Psoas muscle (tissue), 8 donors: ENCODE measurements around the gene ZNF397. TPM values are rescaled to one million over a fixed set of nuclear protein-coding genes. Genes with fewer than 3 reads are reported as not detected.

Experiments
- ATAC-seq, 4 donors: fragments of 200-7000 bp; cut with Tn5 transposase; one replicate each; pipeline ENCODE4 v1.9.1; 2020; ENCODE audit warnings: moderate library complexity in 3 of 4, mild to moderate bottlenecking in 2 of 4
- DNase-seq, 2 donors: peaks; one replicate each; pipeline ENCODE4 v3.0.0-alpha.2; 2020
- H3K27ac ChIP-seq: fragments of 200-600 bp; one replicate; pipeline ENCODE4 v1.8.0; 2022
- H3K27me3 ChIP-seq, 3 donors: fragments of 200-600 bp in 1 of 3; one replicate each; pipeline versions ENCODE4 v1.6.1 to v1.8.0; 2013 to 2022; ENCODE audit warnings: low read length in 2 of 3, mild to moderate bottlenecking in 2 of 3, moderate library complexity in 1 of 3; ENCODE audit not compliant: insufficient read depth in 3 of 3
- H3K36me3 ChIP-seq, 2 donors: fragments of 200-600 bp in 1 of 2; one replicate each; pipeline versions ENCODE4 v1.6.1 to v1.8.0; 2013 to 2022; ENCODE audit warnings: low read depth in 1 of 2, mild to moderate bottlenecking in 1 of 2, moderate library complexity in 1 of 2; ENCODE audit not compliant: insufficient read depth in 1 of 2
- H3K4me1 ChIP-seq: fragments of 200-600 bp; one replicate; pipeline ENCODE4 v1.8.0; 2022
- H3K4me3 ChIP-seq: fragments of 200-600 bp; one replicate; pipeline ENCODE4 v1.8.0; 2022; ENCODE audit warnings: mild to moderate bottlenecking
- H3K9me3 ChIP-seq: fragments of 200-600 bp; one replicate; pipeline ENCODE4 v1.8.0; 2022
- CTCF ChIP-seq: fragments of 200-600 bp; IDR thresholded peaks from one replicate; pipeline ENCODE4 v1.8.0; 2022; ENCODE audit warnings: antibody characterized with exemption
- WGBS, 3 donors: extraction: QIAGEN DNeasy Blood & Tissue Kit; methylation state at CpG; one replicate each; pipeline versions ENCODE4 v1.1.6 to v1.1.7; 2013; 5-methylcytosine and 5-hydroxymethylcytosine counted together
- intact Hi-C, 2 donors: fragments of 100-400 bp; cut with DNase I; formaldehyde crosslinking; loops; one replicate each; pipeline versions ENCODE4 v1.11.0 to v1.14.2; 2022
- polyA plus RNA-seq, 3 donors: library from polyadenylated mRNA; stranded (reverse); fragments of 200-250 nt; gene quantifications; one replicate each; pipeline ENCODE4 v1.2.3, GENCODE V29; 2013
- total RNA-seq, 4 donors: library from RNA; stranded (reverse); fragmentation: NEBNext Ultra II Directional in 2 of 4; extraction: Animal tissue kit (Norgen Biotek cat#: 25700) in 2 of 4; gene quantifications; one replicate each; pipeline versions ENCODE4 v1.2.1 to v1.2.4, GENCODE V29; 2021 to 2023
- donor health status: healthy with polysubstance abuse.
- donor health status: DM: no; HTN: no; CAD: no; lungs with moderate emphysema.
- donor health status: Bipolar disorder and iron deficiency.
- donor health status: healthy.
- donor health status: DM: yes; HTN: yes; CAD: no.
- donor health status: DM: no; HTN: no; CAD: no.
- donor health status: DM: no; HTN: no; CAD: no.
- donor health status: DM: yes; HTN: yes; CAD: no.

The ZNF397 gene
- total and polyA plus RNA-seq, 7 donors, result 10.5 to 34.5 (median 18.3) TPM

GRCh38 chr18:35247412-35248249, 6.8 kb downstream of the ZNF397 start:
- Histone ChIP-seq H3K27me3 (no peaks in the 10 kb centered on the region), H3K36me3 (peaks cover 29 to 96% of the 10 kb centered on the region in 2 donors), H3K27ac (no peak overlapping the region), H3K4me1 (no peaks in the 10 kb centered on the region), H3K9me3 (peaks cover 2% of the 10 kb centered on the region), H3K4me3 (no peak overlapping the region)
- ATAC-seq (peak in 3 of 4 donors; percentile 24 to 45 (median 40)), DNase-seq (no peak)
- no peak for TF ChIP-seq CTCF
- intact Hi-C loops, result no loop called here
- 86 to 94% (median 89%) methylated on average over 14 of the region's 14 CpGs for WGBS, 3 donors

GRCh38 chr18:35248429-35248828, 7.6 kb downstream of the ZNF397 start:
- 93 to 95% (median 93%) methylated on average over 6 of the region's 6 CpGs for WGBS, 3 donors
- peaks cover 27 to 96% of the 10 kb centered on the region in 2 donors for H3K36me3 ChIP-seq
- no peaks in the 10 kb centered on the region for H3K27me3 ChIP-seq
- DNase-seq, result no peak
- no peak overlapping the region for H3K4me3 ChIP-seq
- no peak for TF ChIP-seq CTCF
- peaks cover 10% of the 10 kb centered on the region for H3K9me3 ChIP-seq
- no peak overlapping the region for H3K27ac ChIP-seq
- no peak for ATAC-seq
- no peaks in the 10 kb centered on the region for H3K4me1 ChIP-seq
- intact Hi-C loops, result no loop called here

GRCh38 chr18:35252466-35252865, 11.6 kb downstream of the ZNF397 start:
- no peak for TF ChIP-seq CTCF
- no peak overlapping the region for H3K4me3 ChIP-seq
- no peaks in the 10 kb centered on the region for H3K27me3 ChIP-seq
- 95 to 98% (median 95%) methylated on average over 1 of the region's 1 CpG for WGBS, 3 donors
- intact Hi-C loops, result no loop called here
- no peak for ATAC-seq
- no peak overlapping the region for H3K27ac ChIP-seq
- no peaks in the 10 kb centered on the region for H3K4me1 ChIP-seq
- peaks cover 18% of the 10 kb centered on the region for H3K9me3 ChIP-seq
- no peak for DNase-seq
- H3K36me3 ChIP-seq, result peaks cover 13 to 88% of the 10 kb centered on the region in 2 donors

GRCh38 chr18:35253655-35254287, 12.9 kb downstream of the ZNF397 start:
- DNase-seq (no peak), ATAC-seq (no peak)
- no peak for TF ChIP-seq CTCF
- peaks cover 18% of the 10 kb centered on the region for H3K9me3 ChIP-seq
- H3K4me3 ChIP-seq, result no peak overlapping the region
- intact Hi-C loops, result no loop called here
- 86 to 93% (median 86%) methylated on average over 4 of the region's 4 CpGs for WGBS, 3 donors
- no peak overlapping the region for H3K27ac ChIP-seq
- H3K4me1 ChIP-seq, result no peaks in the 10 kb centered on the region
- peaks cover 10 to 84% of the 10 kb centered on the region in 2 donors for H3K36me3 ChIP-seq
- no peaks in the 10 kb centered on the region for H3K27me3 ChIP-seq
